Stomach (tissue), 9 donors: ENCODE measurements around the gene MERTK. TPM values are rescaled to one million over a fixed set of nuclear protein-coding genes. Genes with fewer than 3 reads are reported as not detected.

Source experiments
- DNase-seq, 2 donors: peaks; one replicate each; pipeline versions ENCODE4 v3.0.0 to v3.0.0-alpha.2; 2013 to 2019
- H3K27ac ChIP-seq, 5 donors: fragments of 200-600 bp in 4 of 5; sonication (generic) in 4 of 5; one replicate each; pipeline ENCODE4 v1.5.1; 2013 to 2019; ENCODE audit warnings: mild to moderate bottlenecking in 1 of 5, moderate library complexity in 1 of 5
- H3K27me3 ChIP-seq, 3 donors: fragments of 200-600 bp; sonication (generic); one replicate each; pipeline ENCODE4 v1.5.1; 2017 to 2019; ENCODE audit warnings: mixed run types in 1 of 3
- H3K36me3 ChIP-seq, 4 donors: fragments of 200-600 bp; sonication (generic); 1 replicate in 3 of 4; 2 replicates in 1 of 4; pipeline ENCODE4 v1.5.1; 2016 to 2019
- H3K4me1 ChIP-seq, 4 donors: fragments of 200-600 bp; sonication (generic); one replicate each; pipeline ENCODE4 v1.5.1; 2016 to 2019
- H3K4me3 ChIP-seq, 4 donors: fragments of 200-600 bp; sonication (generic) in 3 of 4; one replicate each; pipeline ENCODE4 v1.5.1; 2016 to 2019; ENCODE audit warnings: mild to moderate bottlenecking in 1 of 4
- H3K9me3 ChIP-seq, 4 donors: fragments of 200-600 bp; sonication (generic); one replicate each; pipeline ENCODE4 v1.5.1; 2016 to 2019
- EP300 ChIP-seq: sonication (generic); formaldehyde crosslinking; IDR thresholded peaks from one replicate; pipeline ENCODE4 v1.6.1; 2017; ENCODE audit warnings: antibody characterized with exemption
- POLR2A ChIP-seq, 4 donors: fragments of 450-650 bp; IDR thresholded peaks; one replicate each; pipeline ENCODE4 v1.6.1; 2016; ENCODE audit warnings: antibody characterized with exemption in 4 of 4, control low read depth in 2 of 4, mild to moderate bottlenecking in 1 of 4, moderate library complexity in 1 of 4
- POLR2AphosphoS5 ChIP-seq, 3 donors: sonication (generic); formaldehyde crosslinking; IDR thresholded peaks; one replicate each; pipeline ENCODE4 v1.6.1; 2016; ENCODE audit warnings: antibody characterized with exemption in 3 of 3
- WGBS, 5 donors: extraction: QIAGEN DNeasy Blood & Tissue Kit in 3 of 5; methylation state at CpG; one replicate each; pipeline versions ENCODE4 v1.1.5 to v1.1.7; 2013 to 2018; 5-methylcytosine and 5-hydroxymethylcytosine counted together
- intact Hi-C: fragments of 100-400 bp; cut with DNase I; formaldehyde crosslinking; loops from one replicate; pipeline ENCODE4 v1.15.1; 2023; ENCODE audit warnings: low total_unique reads
- polyA plus RNA-seq, 3 donors: library from polyadenylated mRNA; stranded (reverse); fragments of 200-250 nt; gene quantifications; one replicate each; pipeline ENCODE4 v1.2.3, GENCODE V29; 2013
- total RNA-seq, 5 donors: library from RNA; depleted of rRNA; stranded (reverse); fragments of >200 nt; gene quantifications; one replicate each; pipeline versions ENCODE4 v1.1.0 to v1.2.3, GENCODE V29; 2014 to 2016
- TF ChIP-seq, protein P1 (sequence below), 7 experiments: fragments of 450-650 bp in 4 of 7; fragments of 200-600 bp in 3 of 7; sonication (generic) in 3 of 7; IDR thresholded peaks; one replicate each; pipeline ENCODE4 v1.5.1; 2016 to 2019; ENCODE audit warnings: antibody characterized with exemption in 7 of 7, control low read depth in 2 of 7, mild to moderate bottlenecking in 1 of 7
- donor health status: healthy with polysubstance abuse.
- donor health status: Bipolar disorder and iron deficiency.
- donor health status: healthy.

The MERTK gene
- total and polyA plus RNA-seq, 8 donors = 3.9 to 21.8 (median 10.0) TPM

DNA sequence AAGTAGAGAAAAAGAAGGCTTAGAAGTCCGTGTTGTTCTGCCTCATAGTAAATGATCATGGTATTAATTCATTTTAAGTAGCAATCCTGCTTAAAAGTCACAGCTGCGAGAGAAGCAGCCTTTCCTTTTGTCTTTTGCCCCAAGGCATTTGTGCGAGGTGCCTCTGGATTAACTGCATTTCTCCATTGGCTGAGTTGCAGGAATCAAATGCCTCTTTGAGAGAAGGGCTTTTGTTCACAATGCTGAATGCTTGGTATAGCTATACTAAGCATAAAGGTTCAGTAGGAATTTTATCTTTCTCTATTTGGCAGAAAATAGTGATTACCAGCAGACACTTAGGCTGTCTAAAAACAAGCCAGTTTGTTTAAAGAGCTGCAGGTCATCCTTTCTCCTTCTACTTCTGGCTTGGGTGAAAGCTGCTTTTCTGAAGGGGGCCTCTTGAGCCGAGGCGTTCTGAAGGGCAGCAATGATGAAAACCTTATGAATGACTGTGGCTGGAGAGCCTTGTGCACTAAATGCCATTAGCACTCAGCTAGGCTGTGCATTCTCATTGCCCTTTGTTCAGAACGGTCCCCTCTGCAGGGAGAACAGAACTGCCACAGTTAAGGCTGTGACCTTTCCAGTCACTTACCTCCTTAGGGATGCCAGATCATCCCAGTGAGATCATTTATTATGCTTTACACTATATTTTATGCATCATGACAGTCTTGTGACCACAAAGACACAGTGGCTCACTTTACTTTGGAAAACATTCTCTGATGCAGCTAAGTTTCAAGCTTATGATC lies 87.9 kb downstream of the MERTK start:
- 48 to 63% (median 61%) methylated on average over 6 of the region's 6 CpGs for WGBS, 5 donors
- no peaks in the 10 kb centered on the region for H3K9me3 ChIP-seq

DNA sequence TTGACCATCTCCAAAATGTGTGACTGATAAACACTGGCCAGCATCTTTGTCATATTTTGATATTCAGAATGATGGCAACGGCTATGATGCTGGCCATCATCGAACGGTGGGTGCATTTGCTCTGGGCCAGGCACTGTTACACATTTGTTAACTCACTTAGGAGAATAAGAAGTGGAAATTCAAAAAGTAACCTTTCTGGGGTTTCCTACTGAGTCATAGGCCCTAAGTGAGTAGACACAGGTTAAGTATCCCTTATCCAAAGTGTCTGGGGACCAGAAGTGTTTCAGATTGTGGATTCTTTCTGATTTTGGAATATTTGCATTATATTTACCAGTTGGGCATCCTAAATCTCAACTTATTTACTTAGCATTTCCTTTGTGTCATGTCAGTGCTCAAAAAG lies 92.0 kb downstream of the MERTK start:
- TF ChIP-seq, protein P1, sequence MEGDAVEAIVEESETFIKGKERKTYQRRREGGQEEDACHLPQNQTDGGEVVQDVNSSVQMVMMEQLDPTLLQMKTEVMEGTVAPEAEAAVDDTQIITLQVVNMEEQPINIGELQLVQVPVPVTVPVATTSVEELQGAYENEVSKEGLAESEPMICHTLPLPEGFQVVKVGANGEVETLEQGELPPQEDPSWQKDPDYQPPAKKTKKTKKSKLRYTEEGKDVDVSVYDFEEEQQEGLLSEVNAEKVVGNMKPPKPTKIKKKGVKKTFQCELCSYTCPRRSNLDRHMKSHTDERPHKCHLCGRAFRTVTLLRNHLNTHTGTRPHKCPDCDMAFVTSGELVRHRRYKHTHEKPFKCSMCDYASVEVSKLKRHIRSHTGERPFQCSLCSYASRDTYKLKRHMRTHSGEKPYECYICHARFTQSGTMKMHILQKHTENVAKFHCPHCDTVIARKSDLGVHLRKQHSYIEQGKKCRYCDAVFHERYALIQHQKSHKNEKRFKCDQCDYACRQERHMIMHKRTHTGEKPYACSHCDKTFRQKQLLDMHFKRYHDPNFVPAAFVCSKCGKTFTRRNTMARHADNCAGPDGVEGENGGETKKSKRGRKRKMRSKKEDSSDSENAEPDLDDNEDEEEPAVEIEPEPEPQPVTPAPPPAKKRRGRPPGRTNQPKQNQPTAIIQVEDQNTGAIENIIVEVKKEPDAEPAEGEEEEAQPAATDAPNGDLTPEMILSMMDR (IDR thresholded peaks at IDR 0.05) = no peak
- TF ChIP-seq POLR2A (IDR thresholded peaks at IDR 0.05) = no peak
- no peak for TF ChIP-seq POLR2AphosphoS5 (IDR thresholded peaks at IDR 0.05)
- no peak for TF ChIP-seq EP300
- Histone ChIP-seq H3K4me1 (no peaks in the 10 kb centered on the region), H3K4me3 (no peak overlapping the region), H3K36me3 (peaks cover 0 to 65% (median 45%) of the 10 kb centered on the region in 4 donors), H3K27ac (no peak overlapping the region), H3K9me3 (no peaks in the 10 kb centered on the region), H3K27me3 (no peaks in the 10 kb centered on the region)
- intact Hi-C loops = no loop called here
- 77 to 96% (median 95%) methylated on average over 3 of the region's 3 CpGs for WGBS, 5 donors
- DNase-seq = no peak

More for the DNA sequence above, 87.9 kb downstream of the MERTK start:
- no peaks in the 10 kb centered on the region for H3K27me3 ChIP-seq
- H3K27ac ChIP-seq = no peak overlapping the region
- TF ChIP-seq POLR2A (IDR thresholded peaks at IDR 0.05) (no peak), EP300 (no peak), POLR2AphosphoS5 (IDR thresholded peaks at IDR 0.05) (no peak)
- TF ChIP-seq, protein P1 (IDR thresholded peaks at IDR 0.05) = no peak
- no peak for DNase-seq
- no peaks in the 10 kb centered on the region for H3K4me1 ChIP-seq
- H3K36me3 ChIP-seq = peaks cover 9 to 70% (median 60%) of the 10 kb centered on the region in 4 donors
- H3K4me3 ChIP-seq = no peak overlapping the region
- intact Hi-C loops = no loop called here

DNA sequence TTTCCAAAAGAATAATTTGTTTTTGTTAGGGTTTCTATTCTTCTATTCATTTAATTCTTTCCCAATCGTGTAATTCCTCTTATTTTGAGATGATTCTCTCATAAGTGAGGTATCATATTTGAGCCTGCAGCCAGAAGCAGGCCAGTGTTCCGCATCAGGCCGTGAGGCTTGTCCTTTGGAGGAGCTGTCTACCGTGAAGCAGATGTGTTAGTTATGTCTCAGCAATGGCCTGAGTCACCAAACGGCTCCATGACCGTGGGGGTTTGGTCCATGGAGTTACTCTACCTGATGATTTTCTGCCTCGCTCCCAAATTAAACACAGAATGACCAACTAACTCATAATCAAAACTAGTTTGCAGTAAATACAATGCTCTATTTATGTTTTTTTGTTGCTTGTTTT lies 92.4 kb downstream of the MERTK start:
- no peaks in the 10 kb centered on the region for H3K4me1 ChIP-seq
- intact Hi-C loops = no loop called here
- DNase-seq = no peak
- H3K36me3 ChIP-seq = peaks cover 0 to 65% (median 44%) of the 10 kb centered on the region in 4 donors
- H3K9me3 ChIP-seq = no peaks in the 10 kb centered on the region
- 90 to 99% (median 94%) methylated on average over 7 of the region's 7 CpGs for WGBS, 5 donors
- no peak overlapping the region for H3K4me3 ChIP-seq
- H3K27me3 ChIP-seq = no peaks in the 10 kb centered on the region
- TF ChIP-seq POLR2AphosphoS5 (IDR thresholded peaks at IDR 0.05) = no peak
- TF ChIP-seq EP300 = no peak
- H3K27ac ChIP-seq = no peak overlapping the region

DNA sequence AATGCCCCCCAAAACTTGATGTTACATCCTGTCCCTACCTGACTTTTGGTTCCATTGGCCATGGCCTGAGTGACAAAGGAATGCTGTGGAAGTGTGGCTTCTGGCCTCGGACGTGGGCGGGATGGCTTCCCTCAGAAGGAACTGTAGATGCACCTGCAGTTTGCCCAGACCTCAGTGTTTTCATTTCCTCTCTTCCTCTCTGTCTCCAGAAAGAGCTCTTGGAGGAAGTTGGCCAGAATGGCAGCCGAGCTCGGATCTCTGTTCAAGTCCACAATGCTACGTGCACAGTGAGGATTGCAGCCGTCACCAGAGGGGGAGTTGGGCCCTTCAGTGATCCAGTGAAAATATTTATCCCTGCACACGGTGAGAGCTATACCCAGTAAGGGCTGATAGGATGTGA lies 95.6 kb downstream of the MERTK start:
- 79 to 85% (median 82%) methylated on average over 8 of the region's 8 CpGs for WGBS, 5 donors
- no peak overlapping the region for H3K4me3 ChIP-seq
- no peaks in the 10 kb centered on the region for H3K4me1 ChIP-seq
- H3K36me3 ChIP-seq = peaks cover 3 to 64% (median 48%) of the 10 kb centered on the region in 4 donors
- no peak for DNase-seq
- intact Hi-C loops = no loop called here
- no peaks in the 10 kb centered on the region for H3K9me3 ChIP-seq
- no peaks in the 10 kb centered on the region for H3K27me3 ChIP-seq
- no peak for TF ChIP-seq POLR2AphosphoS5 (IDR thresholded peaks at IDR 0.05)
- TF ChIP-seq, protein P1 (IDR thresholded peaks at IDR 0.05) = no peak
- no peak for TF ChIP-seq POLR2A (IDR thresholded peaks at IDR 0.05)
- TF ChIP-seq EP300 = no peak
- H3K27ac ChIP-seq = no peak overlapping the region

DNA sequence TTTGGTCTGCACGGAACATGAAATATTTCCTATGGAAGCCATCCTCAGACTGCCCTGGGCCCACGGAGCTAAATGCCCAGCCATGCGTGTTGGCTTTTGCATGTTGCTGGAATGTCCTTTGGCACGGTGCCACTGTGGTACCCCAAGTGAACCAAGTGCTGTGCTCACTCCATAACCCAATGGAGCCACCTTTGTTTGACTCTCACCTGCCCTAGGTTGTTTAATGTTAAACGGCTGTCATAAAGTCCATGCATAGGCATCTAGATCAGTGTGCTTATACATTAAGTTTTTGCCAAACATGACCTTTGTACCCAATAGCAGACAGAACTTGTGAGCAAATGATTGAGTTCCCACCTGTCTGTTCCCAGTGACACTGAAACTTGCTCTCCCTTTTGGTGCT lies 96.7 kb downstream of the MERTK start:
- no peak for DNase-seq
- no peaks in the 10 kb centered on the region for H3K9me3 ChIP-seq
- H3K4me3 ChIP-seq = no peak overlapping the region
- H3K27me3 ChIP-seq = no peaks in the 10 kb centered on the region
- intact Hi-C loops = no loop called here
- no peaks in the 10 kb centered on the region for H3K4me1 ChIP-seq
- H3K27ac ChIP-seq = no peak overlapping the region
- no peak for TF ChIP-seq POLR2A (IDR thresholded peaks at IDR 0.05)
- 75 to 91% (median 83%) methylated on average over 5 of the region's 5 CpGs for WGBS, 5 donors
- peaks cover 3 to 65% (median 54%) of the 10 kb centered on the region in 4 donors for H3K36me3 ChIP-seq
